ENCODE data around the gene WNT3.

GRCh38 chr17:46765453-46765852, 53.0 kb downstream of the WNT3 start:
- TF ChIP-seq CTCF (IDR thresholded peaks at IDR 0.05 in 2 of 3, conservative IDR thresholded peaks at IDR 0.05 in 1 of 3; ENCODE audit: borderline replicate concordance in 1 of 3, insufficient read depth in 1 of 3, low read depth in 2 of 3, low read length in 2 of 3) (no peak), RAD21 (IDR thresholded peaks at IDR 0.05; ENCODE audit: low read depth) (no peak)

Data from HCT116 (cell line).